Fibroblast of the conjunctiva (primary cell): ENCODE results near the gene RNF220.

ENCODE experiments used
- DNase-seq: peaks from one replicate; pipeline ENCODE4 v3.0.0-alpha.2; 2010; ENCODE audit warnings: low read depth

The RNF220 gene

DNA sequence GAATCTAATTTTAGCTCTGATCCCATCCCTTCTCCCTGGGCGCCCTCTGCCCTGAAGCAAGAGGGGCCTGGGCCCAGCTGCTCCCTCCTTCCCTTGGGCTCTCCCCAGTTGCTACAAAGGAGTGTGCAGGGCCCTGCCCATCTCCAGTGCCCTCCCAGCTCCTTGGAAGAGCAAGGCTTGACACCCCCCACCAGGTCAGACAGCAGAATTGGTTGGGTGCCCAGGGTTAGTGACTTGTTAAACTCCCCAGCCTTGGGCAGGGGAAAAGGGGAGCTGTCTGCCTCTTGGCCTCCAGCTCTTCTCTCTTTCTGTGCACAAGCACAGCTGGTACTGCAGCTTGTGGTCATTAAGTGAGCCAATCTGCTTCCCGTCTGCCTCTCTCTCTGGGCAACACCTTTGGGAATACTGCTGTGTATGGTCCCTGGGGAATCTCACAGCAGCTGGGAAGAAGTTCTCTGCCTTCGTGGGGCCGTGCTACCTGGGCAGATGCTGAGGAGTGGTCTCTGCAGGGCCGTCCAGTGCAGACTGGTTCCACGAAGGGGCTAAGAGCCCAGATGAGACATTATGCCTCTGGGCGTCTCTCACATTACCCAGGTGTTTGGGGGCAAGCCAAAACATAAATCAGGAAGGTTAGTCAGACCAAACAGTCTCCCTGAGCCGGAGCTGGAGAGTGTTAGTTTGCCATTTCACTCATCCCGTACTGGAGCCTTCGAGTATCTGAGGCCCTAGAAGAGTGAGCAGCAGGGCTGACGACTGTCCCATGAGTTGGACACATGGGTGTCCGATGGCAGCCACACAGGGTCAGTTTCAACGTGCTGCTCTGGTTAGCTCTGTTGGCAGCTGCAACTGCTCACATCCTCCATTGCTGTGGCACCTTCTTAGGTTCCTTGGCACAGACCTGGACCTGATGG lies 231.9 kb downstream of the RNF220 start:
- no peak for DNase-seq

DNA sequence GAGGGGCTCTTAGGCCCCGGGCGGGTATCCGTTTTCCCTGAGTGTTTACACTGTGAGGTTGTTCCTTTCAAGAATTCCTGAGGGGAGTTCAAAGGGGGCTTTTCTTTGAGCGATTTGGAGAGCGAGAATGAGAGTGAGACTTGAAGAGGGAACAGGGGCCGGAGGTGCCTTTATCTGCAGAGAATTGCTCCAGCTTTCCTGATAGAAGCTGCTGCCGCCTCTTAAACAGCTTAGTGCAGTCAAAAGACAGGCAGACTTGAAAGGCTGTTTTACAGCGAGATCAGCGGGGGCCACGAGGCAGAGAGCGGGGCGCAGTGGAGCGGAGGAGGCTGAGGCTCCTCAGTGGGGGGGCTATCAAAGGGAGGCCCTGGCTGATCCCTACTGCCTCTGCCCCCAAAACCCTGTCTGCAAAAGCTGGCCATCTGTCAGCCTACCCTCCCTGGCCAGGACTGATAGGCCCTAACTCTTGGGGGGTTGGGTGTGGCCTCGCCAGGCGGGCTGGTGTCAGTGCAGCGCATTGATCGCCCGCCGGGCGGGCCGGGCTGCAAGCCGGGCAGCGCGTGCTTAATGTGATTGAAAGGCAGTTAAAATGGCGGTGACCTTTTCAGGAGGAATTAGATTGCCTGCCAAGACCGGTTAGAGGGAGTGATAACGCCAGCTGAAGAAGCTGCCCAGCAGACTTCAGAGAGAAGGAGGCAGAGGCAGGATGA lies 232.8 kb downstream of the RNF220 start:
- DNase-seq = no peak

DNA sequence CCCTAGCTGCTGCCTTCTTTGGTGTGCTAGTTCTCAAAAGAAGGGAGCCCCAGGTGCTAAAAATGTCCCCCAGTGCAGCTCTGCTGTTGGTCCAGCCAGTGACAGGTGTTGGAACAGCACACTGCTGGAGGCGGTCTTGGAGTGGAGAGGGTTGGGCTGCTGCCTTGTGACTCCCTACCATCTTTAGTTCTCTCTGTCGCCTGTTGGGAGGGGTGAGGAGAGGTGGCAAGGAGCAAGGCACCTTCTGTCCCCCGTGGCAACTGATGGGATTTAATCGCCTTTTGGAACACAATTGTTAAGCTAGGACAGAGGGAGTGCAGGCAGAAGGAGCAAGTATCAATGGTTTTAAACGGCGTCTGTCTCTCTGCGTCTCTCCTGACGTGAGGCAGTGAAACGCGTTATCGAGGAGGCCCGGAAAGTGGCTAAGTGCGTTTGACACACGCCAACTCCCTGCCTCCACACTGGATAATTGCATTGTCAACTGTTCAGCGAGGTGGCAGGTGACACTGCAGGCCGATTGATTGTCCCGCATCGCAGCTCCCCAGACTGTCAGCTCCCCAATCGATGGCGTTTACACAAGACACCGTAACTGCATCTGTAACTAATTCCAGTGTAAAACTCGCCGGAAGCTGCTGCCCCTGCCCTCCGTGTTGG lies 235.3 kb downstream of the RNF220 start:
- DNase-seq = no peak

DNA sequence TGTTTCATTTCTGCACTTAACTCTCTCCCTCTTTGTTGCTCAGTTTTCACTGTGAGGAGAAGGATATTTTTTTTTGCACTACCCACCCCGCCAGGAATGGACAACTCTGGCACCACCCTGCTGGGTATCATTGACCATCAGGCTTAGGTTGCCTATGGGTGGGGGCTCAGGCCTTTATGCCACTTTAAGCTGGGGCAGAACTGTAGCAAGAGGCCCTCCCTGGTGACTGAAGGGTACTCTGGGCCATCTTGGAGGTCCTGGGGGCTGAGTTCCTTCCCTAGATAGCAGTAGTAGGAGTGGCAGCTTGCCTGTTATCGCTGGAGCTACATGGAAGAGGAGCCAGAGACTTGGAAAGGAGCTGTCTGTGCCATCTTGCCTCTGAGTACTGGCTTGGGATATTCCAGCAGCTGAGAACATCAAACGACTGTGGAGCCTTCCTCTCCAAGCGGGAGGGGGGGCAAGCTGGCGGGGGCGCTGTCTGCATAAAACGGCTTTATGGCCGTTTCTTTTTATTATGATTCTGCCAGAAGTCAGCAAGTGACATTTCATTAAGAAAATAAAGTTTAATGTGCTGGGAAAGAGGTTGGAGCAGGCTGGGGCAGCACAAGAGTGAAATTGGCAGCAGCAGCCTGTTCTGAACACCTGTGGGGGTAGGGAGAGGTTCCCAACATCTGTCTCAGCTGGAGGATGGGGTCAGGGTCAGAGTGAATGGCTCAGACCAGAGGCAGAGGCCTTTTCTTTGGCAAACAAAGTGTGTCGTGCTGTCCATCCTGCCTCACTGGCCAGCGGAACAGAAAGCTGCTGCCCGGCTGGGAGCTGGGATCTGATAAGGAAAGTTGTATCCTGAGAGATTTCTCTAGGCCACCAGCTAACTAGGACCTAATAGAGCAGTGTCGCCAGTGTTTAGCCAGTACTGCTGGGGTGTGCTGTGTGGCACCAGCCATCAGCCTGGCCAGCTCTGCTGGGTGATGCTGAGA lies 236.4 kb downstream of the RNF220 start:
- DNase-seq = no peak

DNA sequence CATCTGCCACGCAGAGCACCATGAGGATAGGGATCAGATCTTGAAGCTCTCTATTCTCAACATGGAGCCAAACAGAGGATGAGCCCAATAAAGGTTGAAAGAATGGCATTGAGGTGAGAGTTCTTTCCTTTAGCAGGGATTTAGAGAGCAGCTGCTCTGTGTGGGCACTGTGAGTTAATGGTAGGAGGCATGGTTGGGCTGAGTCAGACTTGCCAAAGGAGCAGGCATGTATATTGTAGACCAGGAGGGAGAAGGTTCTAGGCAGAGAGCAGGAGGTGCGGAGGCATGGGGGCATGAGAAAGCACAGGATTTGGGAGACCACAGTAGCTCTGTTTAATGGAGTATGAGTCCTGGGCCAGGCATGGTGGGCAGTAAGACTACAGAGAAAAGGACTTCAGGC lies 237.2 kb downstream of the RNF220 start:
- DNase-seq = no peak

DNA sequence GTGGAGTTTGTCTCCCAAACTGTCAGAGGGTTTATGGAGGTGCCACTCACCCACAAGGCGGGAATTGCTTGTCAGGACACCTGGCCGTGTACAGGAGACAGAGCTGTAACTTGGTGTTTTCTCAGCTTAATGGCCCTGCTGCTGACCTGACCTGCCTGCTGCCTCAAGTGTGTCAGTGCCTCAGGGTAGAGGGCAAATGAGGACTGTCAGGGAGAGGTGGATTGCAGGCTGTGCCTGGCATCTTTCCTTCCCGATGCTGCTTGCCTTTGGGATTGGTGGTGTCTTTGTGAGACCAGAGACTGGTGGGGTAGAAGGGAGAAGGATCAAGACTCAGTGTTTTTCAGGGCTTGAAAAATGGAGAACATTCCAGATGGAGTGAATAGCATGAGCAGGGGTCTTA lies 237.9 kb downstream of the RNF220 start:
- DNase-seq = no peak

DNA sequence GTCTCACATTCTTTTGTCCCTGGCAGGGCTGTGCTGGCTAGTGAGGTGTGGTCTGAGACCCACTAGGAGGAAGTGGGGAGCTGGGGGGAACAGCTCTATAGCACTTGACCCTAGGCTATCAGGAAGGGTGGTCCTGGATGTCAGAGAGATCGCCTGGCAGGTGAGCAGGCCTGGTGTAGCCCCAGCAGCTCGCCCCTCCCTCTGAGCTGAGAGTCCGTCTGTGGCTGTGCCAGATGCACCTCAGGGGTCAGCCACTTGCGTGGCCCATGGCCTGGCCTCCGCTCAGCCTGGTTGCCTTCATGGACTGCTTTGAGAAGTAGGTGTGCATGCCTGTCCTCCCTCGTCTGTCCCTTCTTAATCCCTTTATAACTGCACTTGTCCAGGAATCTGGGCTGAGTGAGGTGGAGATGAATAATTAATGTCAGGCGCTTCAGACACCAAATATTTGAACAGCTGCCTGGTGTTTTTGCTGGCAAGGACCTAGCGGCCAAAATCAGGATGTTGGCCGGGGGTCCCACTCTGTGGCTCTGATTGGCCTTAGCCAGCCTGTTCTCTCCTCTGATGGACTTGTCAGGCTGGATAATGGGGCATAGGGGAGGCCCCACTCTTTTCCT lies 238.8 kb downstream of the RNF220 start:
- DNase-seq = no peak

DNA sequence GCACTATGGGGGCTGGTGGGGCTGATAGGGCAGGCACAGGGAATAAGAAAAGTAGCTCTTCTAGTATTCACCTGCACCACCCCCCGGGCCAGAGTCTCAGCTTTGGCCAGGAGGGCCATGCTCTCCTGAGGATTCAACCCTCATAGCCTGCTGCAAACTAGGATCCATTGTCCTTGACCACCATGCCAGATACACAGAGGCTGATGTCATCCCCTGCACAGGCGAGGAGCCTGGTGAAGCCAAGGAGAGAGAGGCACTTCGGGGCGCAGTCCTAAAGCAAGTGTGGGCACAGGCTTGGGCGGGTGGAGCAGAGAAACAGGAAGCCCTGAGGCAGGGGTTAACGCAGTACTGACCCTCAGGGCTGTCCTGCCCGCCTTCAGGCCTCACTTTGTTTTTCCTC lies 239.8 kb downstream of the RNF220 start:
- DNase-seq = no peak

DNA sequence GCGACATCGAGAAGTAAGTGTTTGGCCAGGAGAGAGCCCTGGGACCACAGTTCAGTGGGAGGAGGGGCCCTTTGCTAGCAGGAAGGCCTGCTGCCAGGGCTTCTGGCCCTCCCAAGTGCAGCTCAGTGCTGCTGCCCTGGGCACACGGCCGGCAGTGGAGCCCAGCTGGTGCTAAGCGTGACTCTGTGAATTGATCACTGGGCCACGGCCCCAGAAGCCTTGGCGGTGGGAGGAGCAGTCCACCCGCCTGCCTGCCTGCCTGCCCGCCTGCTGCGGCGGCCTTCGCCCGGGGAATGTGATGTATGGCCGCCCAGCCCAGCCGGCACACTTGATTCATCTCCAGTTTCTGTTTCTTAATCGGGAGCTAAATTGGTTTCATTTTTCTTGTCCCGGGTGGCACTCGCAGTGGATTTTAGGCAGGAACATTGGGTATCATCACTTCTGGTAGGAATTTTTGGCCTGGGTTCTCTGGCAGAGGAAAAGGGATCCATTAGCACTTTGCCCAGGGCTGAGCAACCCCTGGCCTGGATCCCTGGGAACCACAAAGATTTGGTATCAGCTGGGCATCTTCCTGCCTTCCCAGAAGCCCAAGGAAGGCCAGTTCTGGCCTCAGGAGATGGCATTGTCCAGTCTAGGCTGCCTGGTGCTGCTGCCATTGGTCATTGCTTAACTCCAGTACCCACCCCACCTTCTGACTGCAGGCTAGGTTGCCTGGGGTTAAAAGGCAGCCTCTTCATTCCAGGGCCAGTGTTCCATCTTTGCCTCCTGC lies 240.6 kb downstream of the RNF220 start:
- no peak for DNase-seq

DNA sequence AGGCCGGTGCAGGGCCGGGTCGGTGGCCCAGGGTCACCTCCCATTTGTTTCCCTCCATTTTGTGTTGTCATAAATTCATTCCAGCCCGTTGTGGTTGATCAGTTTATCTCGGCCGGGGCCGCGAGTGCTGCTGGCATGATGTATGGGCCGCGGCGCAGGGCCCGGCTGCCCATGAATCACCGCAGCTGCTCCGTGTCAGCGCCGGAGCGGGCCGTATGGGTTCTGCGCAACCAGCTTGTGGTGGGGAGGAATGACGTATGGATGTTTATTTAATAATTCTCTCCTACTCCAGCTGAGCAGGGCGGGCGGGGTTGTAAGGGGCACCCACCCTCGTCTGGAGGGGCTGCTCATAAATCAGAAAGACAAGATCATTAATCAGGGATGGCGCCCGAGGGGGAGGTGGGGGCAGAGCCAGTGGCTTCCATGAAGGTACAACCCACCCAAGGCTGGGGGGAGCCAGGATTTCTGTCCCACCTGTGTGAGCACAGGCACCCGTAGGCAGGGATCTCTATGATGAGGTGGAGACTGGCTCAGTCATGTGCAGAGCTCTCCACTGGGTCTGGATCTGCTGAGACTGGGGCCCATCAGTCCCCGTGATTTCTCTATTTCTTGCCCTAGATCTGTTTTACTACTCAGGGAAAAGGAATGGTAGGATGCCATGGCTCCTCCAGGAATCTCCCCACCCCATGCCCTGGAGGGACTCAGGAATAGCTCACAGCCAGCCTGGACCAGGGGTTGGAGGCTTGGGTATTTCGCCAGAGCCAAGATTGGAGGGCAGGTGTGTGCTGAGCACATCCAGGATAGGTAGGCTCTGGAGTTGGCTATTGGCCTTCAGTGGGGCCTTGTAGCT lies 241.4 kb downstream of the RNF220 start:
- DNase-seq = no peak

DNA sequence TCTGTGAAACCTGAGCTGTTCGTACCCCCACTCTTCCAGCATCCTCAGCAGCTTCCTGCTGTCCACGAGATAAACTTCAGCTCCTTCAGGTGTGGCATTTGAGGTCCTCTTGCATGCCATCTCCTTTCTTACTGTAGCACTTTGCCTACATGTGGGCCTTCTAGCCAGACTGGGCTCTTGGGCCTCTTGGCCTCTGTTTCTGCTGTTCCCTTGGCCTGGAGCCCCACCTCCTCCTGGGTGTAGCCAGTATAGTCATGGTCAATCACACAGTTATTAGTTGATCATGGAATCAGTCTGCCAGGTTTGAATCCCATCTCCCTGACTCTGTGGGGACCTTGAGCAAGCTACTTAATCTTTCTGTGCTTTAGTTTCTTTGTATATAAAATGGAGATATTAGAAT lies 242.8 kb downstream of the RNF220 start:
- DNase-seq = no peak

DNA sequence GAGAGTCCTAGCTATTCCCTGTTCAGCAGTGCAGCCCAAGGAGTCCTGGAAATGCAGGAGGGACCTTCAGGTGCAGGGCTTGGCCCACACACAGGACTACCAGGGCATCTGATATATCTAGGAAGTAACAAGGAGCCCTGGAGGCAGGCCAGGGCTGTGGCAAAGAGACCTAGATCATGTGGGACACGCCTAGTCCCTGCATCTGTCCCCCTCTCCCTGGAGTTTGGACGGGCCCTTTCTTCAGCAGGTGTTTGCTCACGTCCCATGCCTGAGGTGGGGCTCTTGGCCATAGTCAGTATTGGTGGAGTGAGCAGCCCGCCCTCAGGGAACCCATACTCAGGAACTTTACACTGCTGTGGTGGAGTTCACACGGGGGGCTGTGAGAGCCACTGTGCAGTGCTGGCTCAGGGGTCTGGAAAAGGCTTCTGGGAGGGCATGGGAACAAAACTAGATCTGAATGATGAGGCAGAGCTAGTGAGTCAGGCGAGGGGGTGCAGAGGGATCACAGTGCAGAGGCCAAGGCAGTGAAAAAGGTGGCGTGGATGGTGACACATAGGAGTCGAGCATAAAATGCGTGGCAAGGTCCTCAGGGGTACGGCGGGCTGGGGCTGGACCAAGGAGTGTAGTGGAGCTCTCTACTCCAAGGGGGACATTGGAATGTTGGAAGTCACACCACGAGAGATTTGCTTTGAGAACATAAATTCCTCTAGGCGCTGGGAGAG lies 243.6 kb downstream of the RNF220 start:
- DNase-seq = no peak

DNA sequence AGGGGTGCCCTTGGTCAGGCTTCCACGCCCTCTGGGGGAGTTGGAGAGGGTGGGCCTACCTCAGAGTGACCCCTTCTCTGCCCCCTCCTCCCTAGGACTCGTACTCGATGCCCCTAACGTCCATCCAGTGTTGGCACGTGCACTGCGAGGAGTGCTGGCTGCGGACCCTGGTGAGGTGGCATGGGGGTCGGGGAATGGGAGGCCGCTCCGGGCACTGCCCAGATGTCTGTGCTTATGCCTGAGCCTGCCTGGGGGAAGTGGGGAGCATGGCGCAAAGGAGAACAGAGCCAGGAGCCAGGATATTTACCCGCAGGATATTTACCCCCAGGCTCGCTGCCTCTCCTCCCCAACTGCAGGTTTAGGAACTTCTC lies 244.7 kb downstream of the RNF220 start:
- no peak for DNase-seq

DNA sequence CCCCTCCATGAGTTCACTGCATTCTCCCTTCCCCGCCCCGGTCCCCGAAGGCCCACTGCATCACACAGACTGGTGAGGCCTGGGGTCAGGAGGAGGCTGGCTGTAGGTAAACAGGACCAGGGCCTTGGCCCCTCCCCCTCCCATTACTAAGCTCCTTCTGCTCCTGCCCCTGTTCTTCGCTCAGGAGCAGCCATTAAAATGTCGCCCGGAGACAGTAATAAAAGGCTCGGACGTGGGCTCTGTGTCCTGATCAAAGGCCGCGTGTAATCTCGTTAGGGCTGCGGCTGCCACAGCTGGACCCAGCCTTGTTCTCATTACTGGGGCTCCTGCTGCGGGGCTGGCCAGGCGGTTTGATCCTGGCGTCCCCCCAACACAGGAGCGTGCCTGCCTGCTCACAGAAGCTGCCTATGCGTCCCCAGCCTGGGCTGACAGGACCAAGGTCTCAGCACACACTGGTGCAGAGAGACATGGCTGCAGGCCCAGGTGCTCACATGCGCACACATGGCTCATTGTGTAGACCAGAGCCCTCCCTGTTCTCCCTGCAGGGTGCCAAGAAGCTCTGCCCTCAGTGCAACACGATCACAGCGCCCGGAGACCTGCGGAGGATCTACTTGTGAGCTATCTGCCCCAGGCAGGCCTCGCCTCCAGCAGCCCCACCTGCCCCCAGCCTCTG lies 245.2 kb downstream of the RNF220 start:
- DNase-seq = no peak

DNA sequence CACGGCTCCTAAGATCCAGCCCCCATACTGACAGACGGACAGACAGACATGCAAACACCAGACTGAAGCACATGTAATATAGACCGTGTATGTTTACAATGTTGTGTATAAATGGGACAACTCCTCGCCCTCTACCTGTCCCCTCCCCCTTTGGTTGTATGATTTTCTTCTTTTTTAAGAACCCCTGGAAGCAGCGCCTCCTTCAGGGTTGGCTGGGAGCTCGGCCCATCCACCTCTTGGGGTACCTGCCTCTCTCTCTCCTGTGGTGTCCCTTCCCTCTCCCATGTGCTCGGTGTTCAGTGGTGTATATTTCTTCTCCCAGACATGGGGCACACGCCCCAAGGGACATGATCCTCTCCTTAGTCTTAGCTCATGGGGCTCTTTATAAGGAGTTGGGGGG lies 246.0 kb downstream of the RNF220 start:
- no peak for DNase-seq

DNA sequence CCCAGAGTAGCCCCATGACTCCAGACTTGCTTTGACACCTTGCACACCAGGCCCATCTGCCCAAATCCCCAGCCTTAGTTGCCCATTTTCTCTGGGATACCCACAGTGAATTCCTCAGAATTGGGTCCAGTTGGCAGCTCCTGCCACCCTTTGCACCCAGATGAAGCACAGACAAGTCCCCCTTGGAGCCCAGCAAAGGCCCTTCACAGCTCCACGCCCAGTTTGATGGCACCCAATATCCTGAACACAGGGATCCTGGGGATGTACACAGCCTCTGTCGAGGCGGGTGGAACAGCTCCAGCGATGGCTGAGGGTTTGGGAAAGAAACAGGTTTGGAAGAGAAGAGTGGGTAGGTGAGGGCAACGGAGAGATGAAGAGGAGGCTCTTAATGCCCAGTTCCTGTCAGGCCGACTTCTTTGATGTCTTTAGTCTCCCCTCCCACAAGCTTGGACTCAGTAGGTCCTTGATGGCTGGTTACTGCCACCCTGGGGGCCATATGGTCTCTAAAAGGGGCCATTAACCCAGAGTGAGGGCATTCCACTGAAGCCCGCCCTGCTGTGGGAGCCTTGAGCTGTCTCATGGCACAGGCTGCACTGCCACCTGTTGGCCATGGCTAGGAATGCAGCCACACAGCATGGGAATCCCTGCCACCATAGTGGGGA lies 247.5 kb downstream of the RNF220 start:
- DNase-seq = peak; percentile 34

DNA sequence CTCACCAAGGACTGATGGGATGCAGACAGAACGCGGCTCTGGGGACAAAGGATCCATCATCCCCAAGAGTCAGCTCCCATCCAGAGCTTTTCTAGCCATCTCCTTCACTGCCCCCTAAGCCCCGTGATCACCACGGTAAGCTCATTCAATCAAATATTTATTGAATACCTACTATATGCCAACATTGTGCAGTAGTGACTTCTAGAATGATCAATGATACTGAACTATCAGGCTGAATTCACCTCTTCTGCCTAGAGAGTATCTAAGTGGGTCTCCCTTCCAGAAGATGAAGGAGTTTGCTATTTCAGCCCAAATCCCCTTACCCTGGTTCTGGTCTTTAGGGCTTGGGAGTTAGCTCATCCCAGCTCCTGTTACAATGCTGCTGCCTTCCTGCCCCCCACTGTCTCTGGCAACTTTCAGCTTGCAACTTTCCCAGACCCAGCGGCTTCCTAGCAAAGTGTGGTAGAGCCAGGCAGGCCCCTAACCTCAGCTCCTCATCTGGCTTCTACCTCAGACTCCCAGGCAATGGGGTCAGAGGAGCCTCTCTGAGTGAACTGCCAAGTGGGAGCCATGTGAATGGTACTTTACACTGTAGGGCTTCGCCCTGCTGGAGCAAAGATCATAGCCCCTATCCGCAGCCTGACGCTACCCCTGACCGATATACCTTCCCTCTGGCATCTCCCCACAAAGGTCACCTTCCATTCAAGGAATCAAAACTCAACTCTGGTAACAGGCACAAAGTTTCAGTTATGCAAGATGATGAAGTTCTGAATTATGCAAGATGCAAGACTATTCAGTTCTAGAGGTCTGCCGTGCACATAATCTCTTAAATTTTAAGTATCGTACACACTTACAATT lies 248.3 kb downstream of the RNF220 start:
- no peak for DNase-seq
